ENCODE data around the gene ZNF777. TPM values are rescaled to one million over a fixed set of nuclear protein-coding genes. Genes with fewer than 3 reads are reported as not detected.

Gene ZNF777
- total and polyA plus RNA-seq, 9 of the 15 experiments (the other 6 are each of a cell fraction or from before 2014, with no cell fraction given): 0.11 to 32.6 (median 9.0) TPM

DNA sequence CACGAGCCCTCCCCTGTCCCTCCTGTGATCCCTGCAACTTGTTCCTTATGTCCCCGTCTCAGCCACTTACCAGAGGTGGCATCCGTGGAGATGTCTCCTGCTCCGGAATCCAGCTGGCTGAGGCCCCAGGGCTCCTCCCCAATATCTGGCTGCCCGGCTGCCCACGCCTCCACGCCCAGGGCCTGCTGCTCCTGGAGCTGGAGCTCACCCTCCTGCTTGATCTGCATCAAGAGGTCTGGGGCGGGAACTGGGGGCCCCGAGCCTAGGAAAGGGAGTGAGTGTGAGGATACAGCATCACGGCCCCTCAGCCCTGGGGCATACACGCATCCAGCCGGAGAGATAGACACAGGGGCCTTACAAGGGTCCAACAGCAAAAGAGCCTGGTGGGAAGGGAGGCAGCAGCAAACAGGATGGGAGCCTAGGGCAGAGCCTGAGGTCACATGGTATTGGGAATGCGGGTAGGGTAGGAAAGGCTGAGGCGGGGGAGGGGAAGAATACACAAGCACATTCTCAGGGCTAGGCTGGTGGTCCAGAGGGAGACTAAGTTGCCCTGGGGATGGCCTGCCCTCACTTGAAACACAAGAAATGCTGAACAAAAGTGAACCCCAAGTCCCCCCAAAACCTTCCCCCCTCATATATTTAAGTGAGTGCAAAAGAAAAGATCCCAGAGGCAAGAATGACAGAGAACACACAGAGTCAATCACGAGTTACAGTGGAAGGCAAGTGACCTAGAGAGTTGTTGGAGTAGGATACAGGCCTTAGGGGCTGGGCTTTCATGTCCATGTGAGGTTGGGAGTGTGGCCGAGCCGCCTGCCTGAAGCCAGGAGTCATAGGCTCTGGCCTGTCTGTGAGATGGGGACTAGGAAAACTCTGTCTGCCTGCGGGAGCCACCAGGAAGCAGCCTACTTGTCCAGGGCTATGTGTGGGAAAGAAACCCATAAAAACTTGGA lies 16.9 kb upstream of the ZNF777 start:
- Histone ChIP-seq H3K79me2 (ENCODE audit: control insufficient read depth, insufficient read depth, low read length) (0 out of 3 replicates have a peak, but pooled peaks cover 2% of the 10 kb centered on the region), H3K4me2 (ENCODE audit: insufficient read depth, low read length) (no peak overlapping the region), H3K36me3 (ENCODE audit: control insufficient read depth, insufficient read depth, low read length) (peaks cover 87% of the 10 kb centered on the region), H3K9ac (ENCODE audit: insufficient read depth in 1 of 2, low read depth in 2 of 2, low read length in 2 of 2) (no peak overlapping the region), H3K4me3 (no peak overlapping the region), H3K27ac (ENCODE audit: extremely low read depth, low read depth, low read length) (no peak overlapping the region), H3K9me3 (replicated peaks; ENCODE audit: control insufficient read depth, insufficient read depth, low read depth, low read length) (no peaks in the 10 kb centered on the region), H4K20me1 (replicated peaks; ENCODE audit: control insufficient read depth, insufficient read depth, low read length) (no peaks in the 10 kb centered on the region), H3K27me3 (ENCODE audit: control insufficient read depth in 2 of 2, insufficient read depth in 2 of 2, low read length in 2 of 2) (no peaks in the 10 kb centered on the region), H3K9me1 (ENCODE audit: control insufficient read depth, insufficient read depth, low read length) (no peaks in the 10 kb centered on the region), H2AFZ (ENCODE audit: low read depth, low read length) (no peak overlapping the region), H3K4me1 (replicated peaks in 1 of 2; ENCODE audit: control insufficient read depth in 2 of 2, insufficient read depth in 2 of 2, low read length in 2 of 2) (no peaks in the 10 kb centered on the region; a peak in 1 of 5 replicates)
- intact Hi-C loops (cut with micrococcal nuclease) (no loop called here), in situ Hi-C loops (cut with MboI) (no loop called here)
- BruUV-seq (replicated peaks): no TSS peak
- POLR2A ChIA-PET: interaction anchor here (0.9 kb wide), 1 partner anchor 17 kb away, joined by 3 read pairs; no protein-coding TSS in a partner anchor
- CTCF ChIA-PET (ENCODE audit: low intra/inter-chr PET ratio): no interaction called here
- ATAC-seq: no peak
- no peak for FAIRE-seq
- TF ChIP-seq MYBL2 (IDR thresholded peaks at IDR 0.05; ENCODE audit: low read depth) (no peak), MYBL2 (CRISPR knock-in tag; IDR thresholded peaks at IDR 0.05; ENCODE audit: borderline replicate concordance) (no peak), POLR2G (IDR thresholded peaks at IDR 0.05; ENCODE audit: low read depth, low read length) (peak; percentile 29; the same call in 1 of the 2 replicates), FOXK1 (CRISPR knock-in tag; IDR thresholded peaks at IDR 0.05; ENCODE audit: borderline replicate concordance) (0 out of 2 replicates have a peak, but pooled peaks have one; percentile 26)
- DNase-seq (ENCODE audit: extremely low read depth in 1 of 4, low spot score in 3 of 4): no peak
- 93% methylated on average over 18 of the region's 18 CpGs for WGBS (ENCODE audit: insufficient coverage, low coverage, missing lambda C conversion rate)

All from K562 (cell line).